ENCODE results near the gene CREB3L2. TPM values are rescaled to one million over a fixed set of nuclear protein-coding genes. Genes with fewer than 3 reads are reported as not detected.
"Not testable (repeated sequence)": the region's sequence is repeated elsewhere in the genome, so short reads cannot be mapped to it uniquely, and the experiment has no call there.

The CREB3L2 gene
- total RNA-seq, 4 donors from 2014 or later, result 43.5 to 73.0 (median 51.2) TPM

- WGBS, 2 donors, result 89 to 93% methylated on average over 3 of the region's 3 CpGs
- Histone ChIP-seq H3K27me3 (no peaks in the 10 kb centered on the region), H3K27ac (no peak overlapping the region), H3K9me3 (peaks cover 0 to 3% (median 0%) of the 10 kb centered on the region in 4 donors), H3K36me3 (no peaks in the 10 kb centered on the region), H3K4me3 (no peak overlapping the region), H3K4me1 (no peaks in the 10 kb centered on the region)
- TF ChIP-seq CTCF (IDR thresholded peaks at IDR 0.05) (no peak), EP300 (IDR thresholded peaks at IDR 0.05) (no peak), POLR2A (IDR thresholded peaks at IDR 0.05) (no peak)
- no peak for DNase-seq (ENCODE audit: low spot score in 2 of 2)
These were observed 21.9 kb upstream of the CREB3L2 start for GRCh38 chr7:138023618-138024342.

- no peaks in the 10 kb centered on the region for H3K4me1 ChIP-seq
- H3K4me3 ChIP-seq, result no peak overlapping the region
- H3K9me3 ChIP-seq, result peaks cover 0 to 3% (median 0%) of the 10 kb centered on the region in 4 donors
- WGBS, 2 donors, result 75 to 81% methylated on average over 6 of the region's 6 CpGs
- H3K27me3 ChIP-seq, result no peaks in the 10 kb centered on the region
- no peak for DNase-seq (ENCODE audit: low spot score in 2 of 2)
- H3K27ac ChIP-seq, result no peak overlapping the region
- H3K36me3 ChIP-seq, result no peaks in the 10 kb centered on the region
- TF ChIP-seq CTCF (IDR thresholded peaks at IDR 0.05), result no peak
- TF ChIP-seq EP300 (IDR thresholded peaks at IDR 0.05), result no peak
- no peak for TF ChIP-seq POLR2A (IDR thresholded peaks at IDR 0.05)
These were observed 20.0 kb upstream of the CREB3L2 start for GRCh38 chr7:138021889-138022288.

GRCh38 chr7:138017992-138018391 is 16.1 kb upstream of the CREB3L2 start:
- Histone ChIP-seq H3K27ac (no peak overlapping the region), H3K4me1 (no peaks in the 10 kb centered on the region), H3K27me3 (no peaks in the 10 kb centered on the region), H3K4me3 (no peak overlapping the region), H3K9me3 (no peaks in the 10 kb centered on the region), H3K36me3 (no peaks in the 10 kb centered on the region)
- no peak for DNase-seq (ENCODE audit: low spot score in 2 of 2)
- no peak for TF ChIP-seq EP300 (IDR thresholded peaks at IDR 0.05)
- no peak for TF ChIP-seq CTCF (IDR thresholded peaks at IDR 0.05)
- TF ChIP-seq POLR2A (IDR thresholded peaks at IDR 0.05), result no peak
- WGBS, 2 donors, result 81 to 97% methylated on average over 1 of the region's 1 CpG

- Histone ChIP-seq H3K27ac (no peak overlapping the region), H3K36me3 (no peaks in the 10 kb centered on the region), H3K9me3 (no peaks in the 10 kb centered on the region), H3K27me3 (no peaks in the 10 kb centered on the region), H3K4me3 (no peak overlapping the region), H3K4me1 (no peaks in the 10 kb centered on the region)
- 91 to 94% methylated on average over 5 of the region's 5 CpGs for WGBS, 2 donors
- DNase-seq (ENCODE audit: low spot score in 2 of 2), result no peak
- no peak for TF ChIP-seq EP300 (IDR thresholded peaks at IDR 0.05)
- TF ChIP-seq POLR2A (IDR thresholded peaks at IDR 0.05), result no peak
- TF ChIP-seq CTCF (IDR thresholded peaks at IDR 0.05), result no peak
These were observed 13.2 kb upstream of the CREB3L2 start for GRCh38 chr7:138015096-138015495.

- 65 to 74% methylated on average over 1 of the region's 1 CpG for WGBS, 2 donors
These were observed 12.8 kb upstream of the CREB3L2 start for GRCh38 chr7:138014686-138015085.

GRCh38 chr7:138014201-138014600 is 12.3 kb upstream of the CREB3L2 start:
- DNase-seq (ENCODE audit: low spot score in 2 of 2); H3K27ac ChIP-seq; H3K9me3 ChIP-seq; H3K4me3 ChIP-seq; H3K36me3 ChIP-seq; H3K4me1 ChIP-seq; H3K27me3 ChIP-seq: not testable (repeated sequence)
- WGBS, 2 donors, result 83 to 86% methylated on average over 4 of the region's 4 CpGs

More at GRCh38 chr7:138014686-138015085, 12.8 kb upstream of the CREB3L2 start:
- Histone ChIP-seq H3K27ac (no peak overlapping the region), H3K9me3 (no peaks in the 10 kb centered on the region), H3K36me3 (no peaks in the 10 kb centered on the region), H3K4me3 (no peak overlapping the region), H3K4me1 (no peaks in the 10 kb centered on the region), H3K27me3 (no peaks in the 10 kb centered on the region)
- TF ChIP-seq EP300 (IDR thresholded peaks at IDR 0.05), result no peak
- TF ChIP-seq POLR2A (IDR thresholded peaks at IDR 0.05), result no peak
- TF ChIP-seq CTCF (IDR thresholded peaks at IDR 0.05), result no peak
- DNase-seq (ENCODE audit: low spot score in 2 of 2), result no peak
